Activated gamma-delta T cell treated with anti-CD3 and anti-CD28 coated beads, Interleukin-2, amount 50 U/mL, for 16 hours (primary cell): ENCODE results near the gene ASB2.

Experiments
- DNase-seq: peaks from one replicate; pipeline ENCODE4 v3.0.0-alpha.2; 2020; ENCODE audit warnings: low read depth

The ASB2 gene

GRCh38 chr14:93960774-93961438 lies 15.5 kb downstream of the ASB2 start:
- no peak for DNase-seq

GRCh38 chr14:93960108-93960475 lies 16.3 kb downstream of the ASB2 start:
- no peak for DNase-seq

DNA sequence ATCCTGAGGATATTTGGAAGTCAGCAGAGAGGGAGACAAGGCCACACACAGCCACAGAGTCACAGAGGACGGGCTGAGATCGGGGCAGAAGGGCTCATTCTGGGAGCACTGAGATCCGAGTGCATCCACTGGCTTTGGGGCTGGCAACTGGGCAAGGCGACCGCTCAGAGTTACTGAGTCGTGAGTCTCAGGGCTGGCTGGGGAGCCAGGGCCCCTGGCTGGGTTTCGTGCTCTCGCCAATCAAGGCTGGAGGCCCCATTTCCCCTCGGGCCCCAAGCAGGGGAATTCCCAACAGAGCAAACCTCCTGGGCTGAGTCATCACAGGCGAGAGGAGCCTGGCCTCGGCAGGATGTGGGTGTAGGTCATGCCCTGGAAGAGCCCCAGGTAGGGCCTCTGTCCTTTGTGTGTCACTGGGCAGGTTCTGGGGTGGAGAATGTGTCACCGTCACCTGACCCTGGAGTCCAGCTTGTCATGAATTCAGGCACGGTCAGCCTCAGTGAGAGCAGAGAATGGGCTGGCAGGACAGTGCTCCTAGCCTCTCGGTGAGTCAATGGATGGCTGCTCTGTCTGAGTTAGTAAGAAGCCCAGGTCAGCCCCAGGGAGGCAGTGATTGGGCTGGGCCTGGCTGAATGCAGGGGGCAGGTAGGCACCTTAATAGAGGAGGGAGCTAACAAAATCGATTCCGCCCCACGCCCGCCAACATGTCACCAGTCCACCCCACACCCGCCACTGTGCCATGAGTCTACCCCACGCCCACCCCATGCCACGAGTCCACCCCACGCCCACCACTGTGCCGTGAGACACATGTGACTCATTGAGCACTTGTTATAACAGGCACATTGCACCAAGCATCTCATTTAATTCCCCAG lies 16.9 kb downstream of the ASB2 start:
- DNase-seq = peak; percentile 93

DNA sequence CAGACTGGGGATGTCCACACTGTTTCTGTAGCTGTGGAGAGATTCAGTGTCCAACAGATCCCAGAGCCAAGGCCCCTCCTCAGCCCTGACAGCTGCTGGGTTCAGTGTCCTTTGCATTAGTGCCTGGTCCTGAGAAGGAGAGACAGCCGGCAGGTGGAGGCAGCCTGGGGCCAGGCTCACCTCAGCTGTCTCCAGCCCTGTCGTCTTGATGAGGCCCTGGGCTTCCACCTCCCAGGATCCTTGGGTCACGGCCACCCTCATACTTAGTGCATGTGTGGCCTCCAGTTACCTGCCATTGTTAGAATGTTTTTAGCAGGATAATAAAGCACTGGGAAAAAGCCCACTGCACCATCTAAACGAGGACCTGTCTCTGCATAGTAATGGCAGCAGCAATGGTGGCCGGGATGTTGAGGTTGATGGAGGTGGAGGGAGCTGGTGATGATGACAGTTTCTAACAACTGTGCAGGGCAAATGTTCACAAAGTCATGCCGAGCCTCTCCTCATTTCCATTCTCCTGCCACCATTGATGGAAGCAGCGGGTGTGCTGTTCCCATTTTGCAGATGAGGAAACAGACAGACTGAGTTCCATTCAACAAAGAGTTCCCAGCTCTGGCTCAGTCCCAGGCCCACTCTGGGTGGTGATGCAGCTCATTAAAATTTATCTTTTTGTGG lies 17.7 kb downstream of the ASB2 start:
- DNase-seq = no peak

GRCh38 chr14:93957751-93958566 lies 18.4 kb downstream of the ASB2 start:
- DNase-seq = no peak

DNA sequence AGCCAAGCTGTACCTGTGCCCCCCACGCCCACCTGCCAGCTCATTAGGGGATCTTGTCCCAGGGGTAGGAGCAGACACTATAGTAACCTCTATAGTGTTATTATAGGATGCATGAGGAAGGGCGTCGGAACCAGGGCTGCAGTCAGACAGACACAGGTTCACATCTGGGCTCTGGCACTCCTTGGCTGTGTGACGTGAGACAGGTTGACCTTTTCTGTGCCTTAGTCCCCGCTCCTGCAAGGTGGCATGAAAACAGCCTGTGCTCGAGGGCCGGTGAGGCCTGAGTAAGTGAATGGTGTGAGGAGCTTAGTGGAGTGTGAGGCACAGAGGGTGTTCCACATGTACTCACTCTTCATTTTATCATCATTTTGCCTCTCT lies 19.0 kb downstream of the ASB2 start:
- DNase-seq = no peak

DNA sequence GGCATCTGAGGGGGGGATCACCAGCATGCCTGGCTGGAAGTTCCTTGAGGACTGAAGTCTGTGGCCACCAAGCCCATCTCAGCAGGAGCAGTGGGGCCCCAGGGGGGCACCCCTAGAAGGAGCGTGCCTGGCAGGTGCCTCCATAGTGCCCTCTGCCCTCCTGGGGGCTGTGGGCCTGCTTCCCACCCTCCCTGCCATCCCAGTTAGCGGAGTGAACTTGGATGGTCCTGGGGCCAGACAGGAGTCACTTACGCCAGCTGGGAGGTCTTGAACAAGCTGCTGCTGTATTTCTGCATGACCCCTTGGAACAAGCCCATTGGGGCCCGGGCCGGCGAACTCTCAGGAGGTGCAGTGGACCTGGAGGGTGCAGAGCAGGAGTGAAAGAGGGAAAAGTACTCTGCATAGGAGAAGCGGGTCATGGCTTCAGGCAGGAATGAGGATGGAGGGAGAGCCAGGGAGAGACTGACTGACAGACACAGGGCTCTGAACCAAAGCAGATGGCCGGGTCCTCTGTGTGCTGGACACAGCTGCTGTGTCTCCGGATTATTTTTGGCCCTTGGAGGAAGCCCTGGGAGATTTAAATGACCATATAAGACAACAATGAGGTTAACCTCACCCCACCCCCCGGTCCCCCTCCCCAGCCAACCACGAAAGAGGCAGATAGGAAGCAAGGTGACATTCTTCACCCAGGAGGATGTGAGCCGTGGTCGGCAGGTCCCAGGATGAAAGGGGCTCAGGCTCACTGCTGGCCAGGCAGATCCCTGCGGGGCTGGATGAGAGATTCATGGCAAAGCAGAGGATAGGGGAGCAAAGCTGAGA lies 19.6 kb downstream of the ASB2 start:
- no peak for DNase-seq

- DNase-seq = no peak
These were observed 20.4 kb downstream of the ASB2 start for GRCh38 chr14:93955850-93956481.

DNA sequence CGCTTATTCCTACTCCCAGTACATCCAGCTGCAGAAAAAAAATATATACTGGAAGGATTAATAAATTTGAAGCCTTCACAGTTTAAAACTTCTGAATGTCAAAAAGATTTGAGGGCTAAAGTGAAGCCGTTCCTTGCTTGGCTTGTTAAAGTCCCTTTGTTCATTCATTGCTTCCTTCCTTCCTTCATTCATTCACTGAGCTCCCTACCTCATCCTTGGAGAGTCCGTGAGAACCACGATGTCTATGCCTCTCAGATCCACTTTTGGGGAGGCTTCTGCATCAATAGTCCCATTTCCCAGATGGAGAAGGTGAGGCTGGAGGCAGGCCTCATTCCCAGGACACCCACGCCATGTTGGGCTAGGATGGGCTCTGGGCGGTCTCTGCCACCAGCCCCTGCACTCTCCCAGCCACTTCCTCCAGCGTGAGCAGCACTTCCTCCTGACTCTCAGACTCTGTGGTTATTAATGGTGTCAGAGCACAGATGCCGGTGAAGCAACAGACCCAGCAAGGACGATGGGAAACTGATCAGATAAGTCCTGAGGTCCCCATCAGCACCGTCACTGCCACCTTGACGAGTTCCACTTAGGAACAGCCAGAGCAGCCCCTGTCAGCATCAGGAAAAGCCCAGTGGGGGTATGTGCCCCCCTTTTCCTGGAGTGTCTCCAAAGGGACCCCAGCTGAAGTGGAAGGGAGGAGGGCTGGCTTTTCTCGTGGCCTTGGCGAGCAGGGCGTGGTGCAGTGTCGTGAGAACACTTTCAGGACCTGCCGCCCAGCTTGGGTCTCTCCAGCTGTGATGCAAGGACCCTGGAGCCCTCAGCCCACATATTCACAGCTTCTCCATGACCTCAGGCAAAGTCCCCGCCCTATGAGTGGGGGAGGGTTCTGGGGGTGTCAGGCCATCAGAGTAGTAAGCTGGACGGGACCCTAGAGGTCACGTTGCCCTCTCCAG lies 21.2 kb downstream of the ASB2 start:
- DNase-seq = peak; percentile 40

DNA sequence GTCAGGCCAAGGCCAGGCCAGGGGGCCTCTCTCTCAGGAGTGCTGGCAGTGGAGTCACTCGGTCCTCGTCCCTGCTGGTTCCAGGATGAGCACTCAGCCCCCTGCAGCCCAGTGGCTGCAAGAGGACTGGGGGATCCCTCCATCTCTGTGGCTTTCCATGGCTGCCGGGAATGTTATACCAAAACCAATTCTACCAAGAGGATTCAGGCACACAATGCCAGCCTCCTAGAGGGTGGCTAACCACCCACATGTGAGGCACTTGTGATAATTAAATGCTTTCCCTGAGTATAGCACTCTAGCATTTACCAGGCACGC lies 21.9 kb downstream of the ASB2 start:
- DNase-seq = no peak

DNA sequence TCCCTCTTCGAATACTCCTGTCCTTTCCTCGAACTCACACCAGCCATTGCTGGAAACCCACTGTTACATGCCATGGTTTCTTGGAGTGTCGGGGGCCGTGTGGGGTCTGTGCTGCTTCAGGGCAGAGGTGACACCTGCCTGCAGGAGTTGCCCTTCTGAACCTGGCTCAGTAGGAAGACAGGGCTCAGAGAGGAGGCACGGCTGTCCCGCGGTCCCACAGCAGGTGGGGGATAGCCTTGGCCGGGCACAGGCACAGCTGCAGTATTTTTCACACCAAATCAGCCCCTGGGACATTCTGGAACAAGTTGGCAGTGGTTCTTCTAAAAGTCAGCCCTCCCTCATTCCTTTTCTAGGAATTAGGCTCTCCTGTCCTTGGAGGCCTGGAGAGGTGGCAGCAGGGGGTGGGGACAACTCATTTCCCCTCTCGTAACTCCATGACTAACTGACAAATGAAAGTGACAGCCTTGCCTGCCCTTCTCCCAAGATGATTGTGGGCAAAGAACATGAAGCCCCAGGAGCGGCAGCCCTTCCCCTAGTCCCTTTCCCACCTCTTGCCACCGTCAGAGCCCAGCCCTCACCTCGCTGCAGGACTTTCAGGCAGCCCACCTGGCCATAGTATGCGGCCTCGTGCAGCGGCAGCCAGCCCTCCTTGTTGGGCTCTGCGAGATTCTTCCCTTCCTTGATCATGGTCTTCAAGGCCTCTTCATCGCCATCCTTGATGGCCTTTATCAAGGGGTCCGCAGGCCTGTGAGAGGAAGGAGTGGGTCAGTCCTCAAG lies 22.4 kb downstream of the ASB2 start:
- DNase-seq = no peak

DNA sequence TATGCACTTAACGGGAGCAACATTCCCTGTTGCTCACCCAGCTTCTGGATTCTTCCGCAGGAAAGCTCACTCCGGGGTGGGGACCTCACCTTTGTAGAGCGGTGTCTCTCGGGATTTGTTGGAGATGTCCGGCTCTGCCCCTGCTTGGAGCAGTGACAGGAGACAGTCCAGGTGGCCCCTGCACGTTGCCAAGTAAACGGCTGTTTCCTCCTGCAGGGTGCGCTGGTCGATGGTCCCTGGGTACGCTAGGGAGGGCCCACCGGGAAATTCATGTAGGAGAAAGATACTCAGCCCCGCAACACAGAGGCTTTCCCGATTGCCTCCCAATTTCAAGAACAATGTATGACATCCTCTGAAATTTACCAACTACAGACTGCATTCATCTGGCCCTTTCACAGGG lies 23.1 kb downstream of the ASB2 start:
- no peak for DNase-seq

DNA sequence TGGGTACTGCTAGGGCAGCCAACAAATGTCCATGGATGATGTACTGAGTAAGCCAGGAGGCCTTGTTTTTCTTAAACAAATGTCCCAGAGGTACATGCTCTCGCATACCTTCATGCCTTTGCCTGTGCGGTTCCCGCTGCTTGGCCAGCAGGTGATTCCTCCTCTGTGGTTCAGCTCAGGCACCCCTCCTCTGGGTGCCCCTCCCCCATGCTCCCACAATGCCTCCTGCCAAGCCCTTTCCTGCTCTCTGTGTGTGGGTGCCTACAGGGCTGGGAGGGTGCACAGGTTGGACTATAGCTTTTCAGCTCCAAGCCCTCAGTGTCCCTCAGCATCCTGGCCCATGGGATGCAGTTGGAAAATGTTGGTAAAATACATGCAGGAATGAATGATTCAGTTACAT lies 23.5 kb downstream of the ASB2 start:
- DNase-seq = no peak

DNA sequence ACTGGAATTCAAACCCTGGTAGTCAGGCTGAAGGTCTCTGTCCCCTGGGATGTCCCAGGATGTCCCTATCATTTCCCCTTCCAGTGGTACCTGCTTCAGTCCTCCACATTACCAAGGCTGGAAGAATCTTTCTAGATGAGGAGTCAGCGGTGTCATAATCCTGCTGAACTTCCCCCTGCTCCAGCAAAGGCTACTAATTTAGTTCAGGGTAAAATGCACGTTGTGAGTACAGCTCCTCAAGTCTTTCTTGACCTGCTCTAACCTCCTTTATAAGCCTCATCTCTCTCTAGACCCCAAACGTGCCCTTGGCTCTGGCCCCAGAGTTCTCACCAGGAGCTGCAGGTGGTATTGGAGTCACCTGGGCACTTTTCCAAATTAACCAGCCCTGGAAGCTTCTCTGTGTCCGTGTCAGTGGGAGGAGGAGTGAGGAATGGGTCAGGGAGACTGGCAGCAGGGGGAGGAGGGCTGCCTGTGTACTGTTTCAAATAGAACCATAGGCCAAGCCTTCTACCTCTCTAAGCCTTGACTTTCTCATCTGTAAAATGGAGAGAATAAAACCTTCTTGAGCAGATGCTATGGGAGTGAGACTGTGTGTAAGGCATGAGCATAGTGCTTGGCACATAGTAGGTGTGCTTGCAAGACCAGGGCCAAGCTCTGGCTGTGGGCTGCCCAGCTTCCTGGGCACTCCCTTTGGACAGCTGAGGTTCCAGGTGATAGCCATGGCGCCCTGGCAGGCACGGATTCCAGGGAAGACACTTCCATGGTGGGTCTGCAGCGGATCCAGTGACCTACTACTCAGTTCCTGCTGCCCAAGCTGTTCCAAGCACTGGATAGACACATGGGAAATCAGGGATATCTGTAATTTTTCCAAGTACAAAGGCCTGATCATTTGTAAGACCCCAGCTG lies 24.5 kb downstream of the ASB2 start:
- no peak for DNase-seq

DNA sequence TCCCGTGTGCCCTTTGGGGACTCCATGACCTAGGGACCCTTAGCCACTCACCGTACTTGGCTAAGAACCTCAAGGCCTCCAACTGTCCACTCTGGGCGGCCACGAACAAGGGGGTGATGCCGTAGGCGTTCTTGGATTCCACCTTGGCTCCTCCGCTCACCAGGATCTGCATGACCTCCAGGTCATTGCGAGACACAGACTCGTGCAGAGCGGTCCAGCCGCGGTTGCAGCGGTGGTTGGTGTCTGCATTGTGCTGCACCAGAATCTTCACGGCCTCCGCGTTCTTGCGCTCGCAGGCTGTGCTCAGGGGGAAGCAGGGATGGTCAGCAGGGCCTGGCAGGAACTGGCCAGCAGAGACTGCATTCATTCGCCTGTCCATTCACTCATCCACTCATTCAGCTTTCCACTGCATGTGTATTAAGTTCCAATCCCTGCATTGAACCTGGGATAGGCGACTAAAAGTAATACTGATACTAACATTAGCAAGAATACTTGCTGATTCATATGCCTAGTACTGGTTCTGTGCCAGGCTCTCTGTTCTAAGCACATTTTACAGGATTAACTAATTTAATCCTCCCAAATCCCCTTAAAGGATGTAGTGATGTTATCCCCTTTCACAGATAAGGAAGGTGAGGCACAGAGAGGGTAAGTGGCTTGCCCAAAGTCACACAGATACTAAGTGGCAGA lies 25.3 kb downstream of the ASB2 start:
- DNase-seq = no peak

DNA sequence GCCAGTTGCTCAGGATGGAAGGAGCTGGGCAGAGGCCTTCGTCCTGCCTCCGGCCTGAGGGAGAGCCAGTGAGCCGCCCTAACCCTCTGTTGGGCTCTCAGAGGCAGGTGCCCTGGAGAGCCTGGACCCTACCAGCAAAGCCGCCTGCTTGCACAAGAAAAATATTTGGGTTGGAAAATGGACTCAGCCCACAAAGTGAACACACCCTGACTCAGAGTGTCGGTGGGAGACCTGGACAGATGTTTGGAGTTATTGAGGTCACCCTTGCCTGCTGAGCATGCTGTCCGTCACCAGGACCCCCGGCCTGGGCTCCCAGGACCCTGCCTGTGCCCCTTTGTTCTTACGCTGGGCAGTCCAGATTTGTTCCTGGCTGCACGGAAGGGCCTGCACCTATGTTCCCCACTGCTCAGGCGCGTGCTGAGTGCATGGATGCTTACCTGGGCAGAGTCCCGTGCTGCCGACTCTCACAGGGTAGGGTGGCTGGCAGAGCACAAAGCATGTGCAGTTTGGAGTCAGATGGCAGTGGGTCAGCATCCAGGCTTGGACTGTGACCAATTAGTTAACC lies 26.8 kb downstream of the ASB2 start:
- DNase-seq = no peak

DNA sequence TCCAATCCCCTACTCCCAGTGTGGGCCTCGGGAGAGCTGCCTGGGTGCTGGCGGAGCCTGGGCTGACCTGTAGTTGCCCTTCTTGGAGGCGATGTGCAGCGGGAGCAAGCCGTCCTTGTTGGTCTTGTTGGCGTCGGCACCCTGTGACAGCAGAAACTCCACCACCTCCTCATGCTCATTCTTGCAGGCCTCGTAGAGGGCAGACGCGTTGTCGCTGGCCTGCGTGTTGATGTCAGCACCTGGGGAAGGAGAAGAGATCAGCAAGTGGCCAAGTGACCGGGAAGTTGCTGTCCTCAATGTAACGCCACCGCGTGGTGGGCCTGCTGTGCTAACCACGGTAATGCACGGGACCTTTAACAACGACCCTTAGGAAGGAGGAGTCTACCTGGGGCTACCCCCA lies 29.1 kb downstream of the ASB2 start:
- no peak for DNase-seq
